NCI-H2196 treated with DMSO at 0.1 percent for 48 hours (cell line): Measurements from ENCODE around the gene NTM.

Experiments
- DNase-seq: peaks from one replicate; lab custom pipeline; 2025; ENCODE audit not compliant: unreplicated experiment; lab: John Stamatoyannopoulos, UW

NTM gene

GRCh38 chr11:131938351-131938751 lies 567.9 kb downstream of the NTM start:
- DNase-seq = no peak

GRCh38 chr11:131940126-131940525 lies 569.7 kb downstream of the NTM start:
- no peak for DNase-seq

- DNase-seq = no peak
These were observed 572.5 kb downstream of the NTM start for GRCh38 chr11:131942878-131943277.

- no peak for DNase-seq
These were observed 572.9 kb downstream of the NTM start for GRCh38 chr11:131943295-131943694.

- DNase-seq = no peak
These were observed 574.3 kb downstream of the NTM start for GRCh38 chr11:131944736-131945135.

- DNase-seq = no peak
These were observed 575.3 kb downstream of the NTM start for GRCh38 chr11:131945706-131946105.

- DNase-seq = no peak
These were observed 577.1 kb downstream of the NTM start for GRCh38 chr11:131947511-131947910.

- DNase-seq = no peak
These were observed 580.7 kb downstream of the NTM start for GRCh38 chr11:131951121-131951520.

GRCh38 chr11:131954146-131954545 lies 583.7 kb downstream of the NTM start:
- DNase-seq = no peak

GRCh38 chr11:131955904-131956303 lies 585.5 kb downstream of the NTM start:
- DNase-seq = no peak

GRCh38 chr11:131957201-131957600 lies 586.8 kb downstream of the NTM start:
- DNase-seq = no peak

GRCh38 chr11:131957875-131958274 lies 587.5 kb downstream of the NTM start:
- no peak for DNase-seq

- no peak for DNase-seq
These were observed 592.4 kb downstream of the NTM start for GRCh38 chr11:131962818-131963217.

- DNase-seq = no peak
These were observed 594.5 kb downstream of the NTM start for GRCh38 chr11:131964698-131965483.

- no peak for DNase-seq
These were observed 595.1 kb downstream of the NTM start for GRCh38 chr11:131965504-131965903.

GRCh38 chr11:131966667-131967066 lies 596.3 kb downstream of the NTM start:
- DNase-seq = no peak

- no peak for DNase-seq
These were observed 598.8 kb downstream of the NTM start for GRCh38 chr11:131969261-131969660.

GRCh38 chr11:131973061-131973460 lies 602.6 kb downstream of the NTM start:
- no peak for DNase-seq

GRCh38 chr11:131975619-131976018 lies 605.2 kb downstream of the NTM start:
- no peak for DNase-seq

GRCh38 chr11:131976021-131976420 lies 605.6 kb downstream of the NTM start:
- DNase-seq = no peak

GRCh38 chr11:131977231-131977630 lies 606.8 kb downstream of the NTM start:
- DNase-seq = no peak

- DNase-seq = no peak
These were observed 607.4 kb downstream of the NTM start for GRCh38 chr11:131977854-131978253.

- no peak for DNase-seq
These were observed 607.9 kb downstream of the NTM start for GRCh38 chr11:131978351-131978750.
